B cell (primary cell): ENCODE results near the gene FOXK1. TPM values are rescaled to one million over a fixed set of nuclear protein-coding genes. Genes with fewer than 3 reads are reported as not detected.

ENCODE experiments used
- ATAC-seq: fragments of 200-7000 bp; cut with Tn5 transposase; one replicate; pipeline ENCODE4 v1.10.0; 2021; ENCODE audit warnings: low read depth, mild to moderate bottlenecking, moderate number of reproducible peaks, moderate library complexity
- CTCF ChIA-PET: fragments of 350-600 bp; sonication (Branson Sonifier 250); formaldehyde crosslinking; loops from one replicate; lab custom pipeline; 2021; ENCODE audit warnings: antibody characterized with exemption, inconsistent platforms; lab: Charles Lee
- POLR2A ChIA-PET: fragments of 350-600 bp; sonication (Branson Sonifier 250); formaldehyde crosslinking; loops from one replicate; lab custom pipeline; 2021; ENCODE audit warnings: antibody characterized with exemption; lab: Charles Lee
- DNase-seq: peaks from one replicate; pipeline ENCODE4 v3.0.0; 2013
- H2AFZ ChIP-seq: 2 replicates; pipeline ENCODE4 v1.6.1; 2012; ENCODE audit warnings: mild to moderate bottlenecking, low read depth, low read length; ENCODE audit not compliant: insufficient read depth, poor library complexity, severe bottlenecking
- H3K27ac ChIP-seq, 2 donors: 1 replicate in 1 of 2; 2 replicates in 1 of 2; pipeline ENCODE4 v1.5.1; 2012 to 2013; ENCODE audit warnings: low read length in 2 of 2, mild to moderate bottlenecking in 2 of 2, moderate library complexity in 1 of 2
- H3K27me3 ChIP-seq, 4 experiments: fragments of 200-600 bp in 1 of 4; sonication (generic) in 1 of 4; replicated peaks in 1 of 4; 1 replicate in 2 of 4; 2 replicates in 2 of 4; pipeline versions ENCODE4 v1.6.1 to v1.7.0; 2013 to 2016; ENCODE audit warnings: low read length in 3 of 4, mild to moderate bottlenecking in 2 of 4, mixed read lengths in 1 of 4, moderate library complexity in 1 of 4; ENCODE audit not compliant: insufficient read depth in 4 of 4, control insufficient read depth in 3 of 4; ENCODE audit errors: control extremely low read depth in 1 of 4
- H3K36me3 ChIP-seq, 2 experiments: replicated peaks in 1 of 2; 1 replicate in 1 of 2; 2 replicates in 1 of 2; pipeline versions ENCODE4 v1.6.1 to v1.7.1; 2013; ENCODE audit warnings: low read length in 1 of 2; ENCODE audit not compliant: insufficient read depth in 2 of 2, control insufficient read depth in 1 of 2; ENCODE audit errors: control extremely low read depth in 1 of 2, extremely low read depth in 1 of 2
- H3K4me1 ChIP-seq, 2 donors: fragments of 200-600 bp in 1 of 2; sonication (generic) in 1 of 2; 1 replicate in 1 of 2; 2 replicates in 1 of 2; pipeline versions ENCODE4 v1.5.1 to v1.6.1; 2013 to 2017; ENCODE audit warnings: low read length in 2 of 2; ENCODE audit not compliant: control insufficient read depth in 2 of 2, insufficient read depth in 2 of 2
- H3K4me2 ChIP-seq: replicated peaks from 2 replicates; pipeline ENCODE3; 2012; ENCODE audit warnings: mild to moderate bottlenecking, low read depth, low read length; ENCODE audit not compliant: poor library complexity, severe bottlenecking
- H3K4me3 ChIP-seq, 5 experiments: fragments of 200-600 bp in 1 of 5; sonication (generic) in 1 of 5; 1 replicate in 3 of 5; 2 replicates in 2 of 5; pipeline versions ENCODE4 v1.5.1 to v1.7.0; 2011 to 2016; ENCODE audit warnings: low read length in 4 of 5, mild to moderate bottlenecking in 4 of 5, low read depth in 2 of 5, control low read depth in 1 of 5, moderate library complexity in 1 of 5; ENCODE audit not compliant: insufficient read depth in 1 of 5; ENCODE audit errors: control extremely low read depth in 1 of 5, extremely low read depth in 1 of 5
- H3K79me2 ChIP-seq: fragments of 200-600 bp; sonication (generic); one replicate; pipeline ENCODE4 v1.6.0; 2016; ENCODE audit warnings: low read length; ENCODE audit not compliant: control insufficient read depth, insufficient read depth
- H3K9ac ChIP-seq: fragments of 200-600 bp; sonication (generic); 2 replicates; pipeline ENCODE4 v1.6.1; 2017; ENCODE audit warnings: mild to moderate bottlenecking, low read length, moderate library complexity
- H3K9me3 ChIP-seq, 3 donors: one replicate each; pipeline versions ENCODE4 v1.6.1 to v1.7.1; 2013; ENCODE audit warnings: low read length in 2 of 3; ENCODE audit not compliant: control insufficient read depth in 2 of 3, insufficient read depth in 1 of 3; ENCODE audit errors: control extremely low read depth in 1 of 3
- H4K20me1 ChIP-seq: 2 replicates; pipeline ENCODE4 v1.6.0; 2012; ENCODE audit warnings: mild to moderate bottlenecking, low read length; ENCODE audit not compliant: insufficient read depth, control insufficient read depth, poor library complexity, severe bottlenecking
- H3K27ac Mint-ChIP-seq: one replicate; pipeline ENCODE4 v1.8.0; 2021; ENCODE audit warnings: mixed read lengths
- H3K27me3 Mint-ChIP-seq: one replicate; pipeline ENCODE4 v1.8.0; 2021; ENCODE audit warnings: mixed read lengths
- H3K4me1 Mint-ChIP-seq: one replicate; pipeline ENCODE4 v1.8.0; 2021; ENCODE audit warnings: mixed read lengths
- H3K4me3 Mint-ChIP-seq: one replicate; pipeline ENCODE4 v1.8.0; 2021; ENCODE audit warnings: mixed read lengths
- H3K9me3 Mint-ChIP-seq: one replicate; pipeline ENCODE4 v1.8.0; 2022; ENCODE audit warnings: mixed read lengths; ENCODE audit not compliant: insufficient read depth
- CTCF ChIP-seq: fragments of 200-600 bp; IDR thresholded peaks from one replicate; pipeline ENCODE4 v1.8.0; 2022; ENCODE audit warnings: antibody characterized with exemption, mild to moderate bottlenecking
- EZH2 ChIP-seq: IDR thresholded peaks from 2 replicates; pipeline ENCODE4 v1.6.1; 2012; ENCODE audit warnings: borderline replicate concordance, low read depth, mild to moderate bottlenecking, moderate library complexity, low read length; ENCODE audit not compliant: insufficient read depth, poor library complexity, severe bottlenecking
- WGBS: methylation state at CpG from one replicate; pipeline ENCODE4 v1.1.5; 2013; ENCODE audit warnings: missing lambda C conversion rate; ENCODE audit not compliant: insufficient coverage; 5-methylcytosine and 5-hydroxymethylcytosine counted together
- intact Hi-C: fragments of 100-400 bp; cut with micrococcal nuclease; formaldehyde crosslinking; loops from one replicate; pipeline ENCODE4 v1.10.0; 2022
- polyA plus RNA-seq: library from polyadenylated mRNA; depleted of rRNA; stranded (reverse); fragments of >200 nt; gene quantifications from 2 replicates; pipeline ENCODE4 v1.2.3, GENCODE V29; 2012
- total RNA-seq, 2 donors: library from RNA; stranded (reverse); fragments of 120-200 nt in 1 of 2; gene quantifications; 1 replicate in 1 of 2; 2 replicates in 1 of 2; pipeline versions ENCODE4 v1.2.3 to v1.2.4, GENCODE V29; 2013 to 2022

FOXK1 gene
- total and polyA plus RNA-seq, 2 donors (not counting 1 experiment from before 2014, with no cell fraction given) = 17.9 to 56.2 TPM

GRCh38 chr7:4771737-4772136 is 89.6 kb downstream of the FOXK1 start:
- POLR2A ChIA-PET = no interaction called here
- peaks cover 14 to 18% of the 10 kb centered on the region in 2 donors for H3K4me1 ChIP-seq
- CTCF ChIA-PET = no interaction called here
- Mint-ChIP-seq H3K9me3 (no peaks in the 10 kb centered on the region), H3K4me1 (peaks cover 25% of the 10 kb centered on the region), H3K4me3 (no peak overlapping the region), H3K27me3 (no peaks in the 10 kb centered on the region), H3K27ac (no peak overlapping the region)
- H3K4me3 ChIP-seq = no peak overlapping the region
- peaks cover 6% of the 10 kb centered on the region for H4K20me1 ChIP-seq
- H3K4me2 ChIP-seq = no peak overlapping the region
- intact Hi-C loops = no loop called here
- DNase-seq (no peak), ATAC-seq (no peak)
- peaks cover 12% of the 10 kb centered on the region for H3K79me2 ChIP-seq
- H2AFZ ChIP-seq = no peak overlapping the region
- TF ChIP-seq EZH2 = no peak
- TF ChIP-seq CTCF = no peak
- WGBS = 96% methylated on average over 7 of the region's 9 CpGs
- H3K27me3 ChIP-seq = no peaks in the 10 kb centered on the region
- no peak overlapping the region for H3K9ac ChIP-seq
- peaks cover 0 to 3% of the 10 kb centered on the region in 2 experiments for H3K36me3 ChIP-seq
- no peak overlapping the region for H3K27ac ChIP-seq
- H3K9me3 ChIP-seq = no peaks in the 10 kb centered on the region

- DNase-seq (no peak), ATAC-seq (no peak)
- H3K4me1 ChIP-seq = peaks cover 14 to 21% of the 10 kb centered on the region in 2 donors
- H3K36me3 ChIP-seq = peaks cover 0 to 6% of the 10 kb centered on the region in 2 experiments
- H3K9ac ChIP-seq = no peak overlapping the region
- no peak for TF ChIP-seq CTCF
- TF ChIP-seq EZH2 = no peak
- 98% methylated on average over 4 of the region's 6 CpGs for WGBS
- peaks cover 6% of the 10 kb centered on the region for H4K20me1 ChIP-seq
- H2AFZ ChIP-seq = no peak overlapping the region
- H3K4me2 ChIP-seq = no peak overlapping the region
- H3K27me3 ChIP-seq = no peaks in the 10 kb centered on the region
- H3K27ac ChIP-seq = no peak overlapping the region
- H3K9me3 ChIP-seq = no peaks in the 10 kb centered on the region
- CTCF ChIA-PET = no interaction called here
- peak overlapping the region; percentile 26 for H3K27ac Mint-ChIP-seq
- H3K9me3 Mint-ChIP-seq = no peaks in the 10 kb centered on the region
- peaks cover 17% of the 10 kb centered on the region for H3K79me2 ChIP-seq
- no peak overlapping the region for H3K4me3 Mint-ChIP-seq
- POLR2A ChIA-PET = no interaction called here
- intact Hi-C loops = no loop called here
- no peak overlapping the region for H3K4me3 ChIP-seq
- H3K4me1 Mint-ChIP-seq = peaks cover 29% of the 10 kb centered on the region
- H3K27me3 Mint-ChIP-seq = no peaks in the 10 kb centered on the region
These were observed 90.2 kb downstream of the FOXK1 start for GRCh38 chr7:4772306-4772705.
